ENCODE data around the gene TPM2.

TPM2 gene

DNA sequence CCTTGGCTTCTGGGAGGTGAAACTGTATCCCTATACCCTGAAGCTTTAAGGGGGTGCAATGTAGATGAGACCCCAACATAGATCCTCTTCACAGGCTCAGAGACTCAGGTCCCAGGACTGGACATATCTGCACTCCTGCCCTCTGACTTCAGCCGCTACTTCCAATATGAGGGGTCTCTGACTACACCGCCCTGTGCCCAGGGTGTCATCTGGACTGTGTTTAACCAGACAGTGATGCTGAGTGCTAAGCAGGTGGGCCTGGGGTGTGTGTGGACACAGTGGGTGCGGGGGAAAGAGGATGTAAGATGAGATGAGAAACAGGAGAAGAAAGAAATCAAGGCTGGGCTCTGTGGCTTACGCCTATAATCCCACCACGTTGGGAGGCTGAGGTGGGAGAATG, 10.6 kb downstream of the TPM2 start:
- no peak overlapping the region for H3K4me3 ChIP-seq (ENCODE audit: low read depth in 1 of 2, low read length in 2 of 2)
- H3K4me1 ChIP-seq (ENCODE audit: control insufficient read depth in 1 of 2, insufficient read depth in 2 of 2, low read length in 2 of 2) = peaks cover 7 to 13% of the 10 kb centered on the region in 2 donors
- H3K27ac ChIP-seq (ENCODE audit: low read depth, low read length) = no peak overlapping the region
- H3K9ac ChIP-seq (ENCODE audit: low read depth in 1 of 2, low read length in 2 of 2) = no peak overlapping the region
- no peaks in the 10 kb centered on the region for H3K9me3 ChIP-seq (ENCODE audit: control insufficient read depth in 1 of 2, low read length in 2 of 2)
- no peaks in the 10 kb centered on the region for H3K27me3 ChIP-seq (ENCODE audit: control insufficient read depth in 1 of 2, insufficient read depth in 2 of 2, low read length in 2 of 2)
- H3K36me3 ChIP-seq (ENCODE audit: control insufficient read depth in 1 of 2, insufficient read depth in 2 of 2, low read length in 2 of 2) = no peaks in the 10 kb centered on the region

- H3K9me3 ChIP-seq (ENCODE audit: control insufficient read depth in 1 of 2, low read length in 2 of 2) = no peaks in the 10 kb centered on the region
- no peaks in the 10 kb centered on the region for H3K36me3 ChIP-seq (ENCODE audit: control insufficient read depth in 1 of 2, insufficient read depth in 2 of 2, low read length in 2 of 2)
- H3K27me3 ChIP-seq (ENCODE audit: control insufficient read depth in 1 of 2, insufficient read depth in 2 of 2, low read length in 2 of 2) = no peaks in the 10 kb centered on the region
- peak overlapping the region; percentile 38 to 48 for H3K9ac ChIP-seq (ENCODE audit: low read depth in 1 of 2, low read length in 2 of 2)
- peak overlapping the region; percentile 68 to 70 for H3K4me3 ChIP-seq (ENCODE audit: low read depth in 1 of 2, low read length in 2 of 2)
- no peak overlapping the region for H3K27ac ChIP-seq (ENCODE audit: low read depth, low read length)
- H3K4me1 ChIP-seq (ENCODE audit: control insufficient read depth in 1 of 2, insufficient read depth in 2 of 2, low read length in 2 of 2) = peaks cover 15 to 28% of the 10 kb centered on the region in 2 donors
Measured at GRCh38 chr9:35675732-35676392, 13.9 kb downstream of the TPM2 start.

DNA sequence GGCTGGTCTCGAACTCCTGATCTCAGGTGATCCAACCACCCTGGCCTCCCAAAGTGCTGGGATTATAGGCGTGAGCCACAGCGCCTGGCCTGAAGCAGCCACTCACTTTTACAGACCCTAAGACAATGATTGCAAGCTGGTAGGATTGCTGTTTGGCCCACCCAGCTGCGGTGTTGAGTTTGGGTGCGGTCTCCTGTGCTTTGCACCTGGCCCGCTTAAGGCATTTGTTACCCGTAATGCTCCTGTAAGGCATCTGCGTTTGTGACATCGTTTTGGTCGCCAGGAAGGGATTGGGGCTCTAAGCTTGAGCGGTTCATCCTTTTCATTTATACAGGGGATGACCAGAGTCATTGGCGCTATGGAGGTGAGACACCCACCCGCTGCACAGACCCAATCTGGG, 14.5 kb downstream of the TPM2 start:
- Histone ChIP-seq H3K4me1 (ENCODE audit: control insufficient read depth in 1 of 2, insufficient read depth in 2 of 2, low read length in 2 of 2) (peaks cover 20 to 32% of the 10 kb centered on the region in 2 donors), H3K27me3 (ENCODE audit: control insufficient read depth in 1 of 2, insufficient read depth in 2 of 2, low read length in 2 of 2) (no peaks in the 10 kb centered on the region), H3K36me3 (ENCODE audit: control insufficient read depth in 1 of 2, insufficient read depth in 2 of 2, low read length in 2 of 2) (no peaks in the 10 kb centered on the region), H3K9me3 (ENCODE audit: control insufficient read depth in 1 of 2, low read length in 2 of 2) (no peaks in the 10 kb centered on the region), H3K9ac (ENCODE audit: low read depth in 1 of 2, low read length in 2 of 2) (peak overlapping the region; percentile 38 to 48), H3K27ac (ENCODE audit: low read depth, low read length) (no peak overlapping the region), H3K4me3 (ENCODE audit: low read depth in 1 of 2, low read length in 2 of 2) (peak overlapping the region; percentile 68 to 70)

GRCh38 chr9:35674025-35674361, 15.7 kb downstream of the TPM2 start:
- Histone ChIP-seq H3K27ac (ENCODE audit: low read depth, low read length) (no peak overlapping the region), H3K4me3 (ENCODE audit: low read depth in 1 of 2, low read length in 2 of 2) (peak overlapping the region; percentile 49 to 62), H3K27me3 (ENCODE audit: control insufficient read depth in 1 of 2, insufficient read depth in 2 of 2, low read length in 2 of 2) (no peaks in the 10 kb centered on the region), H3K9me3 (ENCODE audit: control insufficient read depth in 1 of 2, low read length in 2 of 2) (no peaks in the 10 kb centered on the region), H3K9ac (ENCODE audit: low read depth in 1 of 2, low read length in 2 of 2) (peak overlapping the region; percentile 21 to 44), H3K4me1 (ENCODE audit: control insufficient read depth in 1 of 2, insufficient read depth in 2 of 2, low read length in 2 of 2) (peaks cover 30 to 42% of the 10 kb centered on the region in 2 donors), H3K36me3 (ENCODE audit: control insufficient read depth in 1 of 2, insufficient read depth in 2 of 2, low read length in 2 of 2) (no peaks in the 10 kb centered on the region)

DNA sequence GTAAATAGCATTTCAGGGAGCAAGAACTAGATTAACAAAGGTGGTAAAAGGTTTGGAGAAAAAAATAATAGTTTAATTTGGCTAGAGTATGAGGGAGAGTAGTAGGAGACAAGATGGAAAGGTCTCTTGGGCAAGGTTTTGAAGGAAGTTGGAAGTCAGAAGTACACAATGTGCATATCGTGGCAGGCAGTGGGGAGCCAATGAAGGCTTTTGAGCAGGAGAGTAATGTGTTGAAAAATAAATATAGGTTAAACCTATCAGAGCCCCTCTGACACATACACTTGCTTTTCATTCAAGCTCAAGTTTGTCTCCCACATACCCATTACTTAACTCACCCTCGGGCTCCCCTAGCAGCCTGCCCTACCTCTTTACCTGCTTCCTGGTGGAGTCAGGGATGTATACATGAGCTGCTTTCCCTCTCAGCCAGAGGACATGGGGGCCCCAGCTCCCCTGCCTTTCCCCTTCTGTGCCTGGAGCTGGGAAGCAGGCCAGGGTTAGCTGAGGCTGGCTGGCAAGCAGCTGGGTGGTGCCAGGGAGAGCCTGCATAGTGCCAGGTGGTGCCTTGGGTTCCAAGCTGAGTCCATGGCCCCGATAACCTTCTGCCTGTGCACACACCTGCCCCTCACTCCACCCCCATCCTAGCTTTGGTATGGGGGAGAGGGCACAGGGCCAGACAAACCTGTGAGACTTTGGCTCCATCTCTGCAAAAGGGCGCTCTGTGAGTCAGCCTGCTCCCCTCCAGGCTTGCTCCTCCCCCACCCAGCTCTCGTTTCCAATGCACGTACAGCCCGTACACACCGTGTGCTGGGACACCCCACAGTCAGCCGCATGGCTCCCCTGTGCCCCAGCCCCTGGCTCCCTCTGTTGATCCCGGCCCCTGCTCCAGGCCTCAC, 16.3 kb downstream of the TPM2 start, which contains the start of gene CA9:
CA9 (plus strand) TSS at position 797 of the 893 bp plus-strand sequence; CDS start at position 829, 32 bp downstream.
- Histone ChIP-seq H3K36me3 (ENCODE audit: control insufficient read depth in 1 of 2, insufficient read depth in 2 of 2, low read length in 2 of 2) (no peaks in the 10 kb centered on the region), H3K9ac (ENCODE audit: low read depth in 1 of 2, low read length in 2 of 2) (peak within 1 kb of the TSS; percentile 38 to 44), H3K27ac (ENCODE audit: low read depth, low read length) (peak within 1 kb of the TSS; percentile 26), H3K4me1 (ENCODE audit: control insufficient read depth in 1 of 2, insufficient read depth in 2 of 2, low read length in 2 of 2) (peaks cover 36 to 46% of the 10 kb centered on the region in 2 donors), H3K27me3 (ENCODE audit: control insufficient read depth in 1 of 2, insufficient read depth in 2 of 2, low read length in 2 of 2) (no peaks in the 10 kb centered on the region), H3K4me3 (ENCODE audit: low read depth in 1 of 2, low read length in 2 of 2) (peak within 1 kb of the TSS; percentile 62 to 68), H3K9me3 (ENCODE audit: control insufficient read depth in 1 of 2, low read length in 2 of 2) (no peaks in the 10 kb centered on the region)

DNA sequence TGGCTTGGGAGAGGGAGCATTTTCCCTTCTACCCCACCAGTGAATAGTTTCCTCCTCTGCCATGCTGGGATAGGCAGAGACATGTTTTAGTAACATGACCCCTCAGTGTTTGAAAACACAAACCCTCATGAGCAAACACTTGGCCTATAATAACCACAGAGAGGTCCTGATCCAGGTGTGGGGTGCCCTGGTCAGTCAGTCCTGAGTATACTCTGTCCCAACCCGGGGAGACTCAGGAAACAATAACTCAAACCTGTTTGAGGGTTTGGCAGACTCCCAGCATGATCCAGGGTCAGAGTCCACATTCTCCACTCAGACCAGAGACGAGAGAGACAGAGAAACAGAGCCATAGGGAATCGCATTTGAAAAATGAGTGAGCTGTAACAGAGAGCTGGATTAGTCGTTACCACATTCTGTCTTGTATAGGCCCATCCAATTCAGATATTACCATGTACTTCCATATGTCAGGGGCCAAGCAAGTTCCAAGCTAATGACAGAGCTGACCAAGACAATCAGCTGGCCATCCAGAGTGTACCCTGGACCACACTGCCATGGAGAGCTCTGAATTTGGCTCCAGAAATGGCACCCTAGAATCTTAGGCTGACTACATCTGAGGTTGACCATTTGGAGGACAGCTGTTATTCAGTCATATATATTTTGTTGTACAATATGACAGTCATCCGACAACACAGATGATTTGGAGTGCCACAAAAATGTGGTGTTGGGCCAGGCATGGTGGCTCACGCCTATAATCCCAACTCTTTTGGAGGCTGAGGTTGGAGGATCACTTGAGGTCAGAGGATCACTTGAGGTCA, 20.2 kb downstream of the TPM2 start:
- Histone ChIP-seq H3K9ac (ENCODE audit: low read depth in 1 of 2, low read length in 2 of 2) (no peak overlapping the region), H3K27ac (ENCODE audit: low read depth, low read length) (peak overlapping the region; percentile 7), H3K36me3 (ENCODE audit: control insufficient read depth in 1 of 2, insufficient read depth in 2 of 2, low read length in 2 of 2) (no peaks in the 10 kb centered on the region), H3K27me3 (ENCODE audit: control insufficient read depth in 1 of 2, insufficient read depth in 2 of 2, low read length in 2 of 2) (no peaks in the 10 kb centered on the region), H3K9me3 (ENCODE audit: control insufficient read depth in 1 of 2, low read length in 2 of 2) (no peaks in the 10 kb centered on the region), H3K4me3 (ENCODE audit: low read depth in 1 of 2, low read length in 2 of 2) (no peak overlapping the region), H3K4me1 (ENCODE audit: control insufficient read depth in 1 of 2, insufficient read depth in 2 of 2, low read length in 2 of 2) (peaks cover 36 to 38% of the 10 kb centered on the region in 2 donors)

GRCh38 chr9:35667939-35668338, 21.8 kb downstream of the TPM2 start:
- Histone ChIP-seq H3K27me3 (ENCODE audit: control insufficient read depth in 1 of 2, insufficient read depth in 2 of 2, low read length in 2 of 2) (no peaks in the 10 kb centered on the region), H3K36me3 (ENCODE audit: control insufficient read depth in 1 of 2, insufficient read depth in 2 of 2, low read length in 2 of 2) (peaks cover 0 to 2% of the 10 kb centered on the region in 2 donors), H3K4me3 (ENCODE audit: low read depth in 1 of 2, low read length in 2 of 2) (no peak overlapping the region), H3K4me1 (ENCODE audit: control insufficient read depth in 1 of 2, insufficient read depth in 2 of 2, low read length in 2 of 2) (peaks cover 39 to 42% of the 10 kb centered on the region in 2 donors), H3K9ac (ENCODE audit: low read depth in 1 of 2, low read length in 2 of 2) (no peak overlapping the region), H3K9me3 (ENCODE audit: control insufficient read depth in 1 of 2, low read length in 2 of 2) (no peaks in the 10 kb centered on the region), H3K27ac (ENCODE audit: low read depth, low read length) (no peak overlapping the region)

DNA sequence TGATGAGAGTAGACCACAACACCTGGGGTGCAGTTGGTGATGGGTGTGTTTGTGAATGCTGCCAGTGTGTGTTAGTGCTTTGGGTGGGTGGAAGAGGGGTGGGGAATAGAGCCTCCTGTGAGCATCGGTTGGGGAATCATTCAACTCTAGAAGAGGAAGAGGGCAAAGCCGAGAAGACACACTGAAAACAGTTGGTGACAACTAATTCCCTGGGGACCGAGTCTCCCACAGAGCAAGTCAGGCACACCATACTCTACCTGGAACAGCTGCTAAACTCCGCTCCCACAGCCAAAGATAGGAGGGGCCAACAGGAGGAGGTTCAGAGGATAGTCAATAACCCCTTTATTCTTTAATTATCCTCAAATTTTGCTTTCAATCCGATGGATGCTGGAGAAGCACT, 23.2 kb downstream of the TPM2 start:
- no peak overlapping the region for H3K27ac ChIP-seq (ENCODE audit: low read depth, low read length)
- no peaks in the 10 kb centered on the region for H3K9me3 ChIP-seq (ENCODE audit: control insufficient read depth in 1 of 2, low read length in 2 of 2)
- H3K36me3 ChIP-seq (ENCODE audit: control insufficient read depth in 1 of 2, insufficient read depth in 2 of 2, low read length in 2 of 2) = peaks cover 3 to 4% of the 10 kb centered on the region in 2 donors
- no peak overlapping the region for H3K9ac ChIP-seq (ENCODE audit: low read depth in 1 of 2, low read length in 2 of 2)
- no peaks in the 10 kb centered on the region for H3K27me3 ChIP-seq (ENCODE audit: control insufficient read depth in 1 of 2, insufficient read depth in 2 of 2, low read length in 2 of 2)
- no peak overlapping the region for H3K4me3 ChIP-seq (ENCODE audit: low read depth in 1 of 2, low read length in 2 of 2)
- H3K4me1 ChIP-seq (ENCODE audit: control insufficient read depth in 1 of 2, insufficient read depth in 2 of 2, low read length in 2 of 2) = peaks cover 42 to 52% of the 10 kb centered on the region in 2 donors

GRCh38 chr9:35666045-35666444, 23.7 kb downstream of the TPM2 start:
- H3K9ac ChIP-seq (ENCODE audit: low read depth in 1 of 2, low read length in 2 of 2) = no peak overlapping the region
- peaks cover 44 to 53% of the 10 kb centered on the region in 2 donors for H3K4me1 ChIP-seq (ENCODE audit: control insufficient read depth in 1 of 2, insufficient read depth in 2 of 2, low read length in 2 of 2)
- peaks cover 3 to 4% of the 10 kb centered on the region in 2 donors for H3K36me3 ChIP-seq (ENCODE audit: control insufficient read depth in 1 of 2, insufficient read depth in 2 of 2, low read length in 2 of 2)
- no peak overlapping the region for H3K27ac ChIP-seq (ENCODE audit: low read depth, low read length)
- H3K4me3 ChIP-seq (ENCODE audit: low read depth in 1 of 2, low read length in 2 of 2) = no peak overlapping the region
- no peaks in the 10 kb centered on the region for H3K9me3 ChIP-seq (ENCODE audit: control insufficient read depth in 1 of 2, low read length in 2 of 2)
- H3K27me3 ChIP-seq (ENCODE audit: control insufficient read depth in 1 of 2, insufficient read depth in 2 of 2, low read length in 2 of 2) = no peaks in the 10 kb centered on the region

Data from duodenal mucosa (tissue), 2 donors.